NCI-H1436 (cell line): Measurements from ENCODE around the gene RNF152.

ENCODE experiments used
- DNase-seq: peaks from one replicate; lab custom pipeline; 2025; lab: John Stamatoyannopoulos, UW

RNF152 gene

GRCh38 chr18:61854578-61855448, 38.0 kb downstream of the RNF152 start:
- peak; percentile 5 for DNase-seq

GRCh38 chr18:61853855-61854254, 39.0 kb downstream of the RNF152 start:
- no peak for DNase-seq

DNA sequence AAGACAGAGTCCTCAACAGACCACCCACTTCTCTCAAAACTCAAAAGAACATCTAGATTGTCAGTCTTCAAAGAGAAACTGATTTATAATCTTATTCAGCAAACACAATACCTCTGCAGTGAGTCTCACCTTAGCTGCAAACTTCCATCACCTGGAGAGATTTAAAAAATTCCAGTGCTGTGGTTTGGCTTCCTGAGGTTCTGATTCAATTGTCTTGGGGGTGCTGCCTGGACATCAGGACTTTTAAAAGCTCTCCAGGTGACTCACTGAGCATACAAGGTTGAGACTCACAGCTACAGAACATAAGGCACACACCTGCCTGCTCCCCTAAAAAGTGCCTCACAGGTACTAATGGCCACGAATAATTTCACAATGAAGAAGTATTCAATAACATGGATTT, 40.3 kb downstream of the RNF152 start:
- DNase-seq: no peak

DNA sequence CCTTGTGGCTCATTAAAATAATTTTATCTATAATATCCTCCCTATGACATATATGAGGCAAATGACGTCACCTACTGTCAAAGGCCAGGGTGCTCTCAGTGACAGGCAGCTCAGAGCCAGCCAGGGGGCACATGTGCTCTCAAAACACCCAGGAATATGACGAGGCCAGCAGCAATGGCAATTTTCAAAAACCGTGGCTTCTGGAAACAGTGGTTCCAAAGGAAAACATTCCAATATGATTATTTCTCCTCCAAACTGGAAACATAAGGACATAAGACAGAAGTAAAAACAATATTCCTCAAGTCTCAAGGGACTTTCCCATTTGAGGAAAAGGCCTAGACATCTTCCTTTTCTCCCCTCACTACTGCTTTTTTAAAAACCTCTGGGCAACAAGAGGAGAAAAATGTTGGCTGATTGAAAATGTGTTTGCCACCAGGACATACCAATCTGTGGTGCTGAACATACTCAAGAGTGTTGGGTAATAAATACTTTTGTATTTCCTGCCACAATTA, 40.8 kb downstream of the RNF152 start:
- DNase-seq: no peak

DNA sequence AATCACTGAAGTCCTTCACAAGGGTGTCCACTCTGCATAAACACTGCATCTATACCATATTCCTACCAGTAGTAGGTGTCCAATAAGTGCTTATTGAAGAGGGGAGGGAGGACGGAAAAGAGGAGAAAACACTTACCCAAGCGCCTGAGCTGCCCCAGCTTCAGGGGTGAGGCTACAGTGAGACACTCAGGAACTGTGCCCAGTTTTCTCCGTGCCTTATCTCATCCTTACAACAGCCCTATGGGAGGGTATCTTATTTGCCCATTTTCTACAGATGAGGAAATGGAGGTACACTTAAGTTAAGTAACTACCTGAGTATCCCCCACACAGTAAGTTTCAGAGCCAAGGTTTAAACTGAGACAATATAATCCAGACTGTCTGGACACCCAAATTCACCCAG, 41.5 kb downstream of the RNF152 start:
- DNase-seq: no peak

- DNase-seq: peak; percentile 15
Measured at GRCh38 chr18:61850756-61851155, 42.1 kb downstream of the RNF152 start.

DNA sequence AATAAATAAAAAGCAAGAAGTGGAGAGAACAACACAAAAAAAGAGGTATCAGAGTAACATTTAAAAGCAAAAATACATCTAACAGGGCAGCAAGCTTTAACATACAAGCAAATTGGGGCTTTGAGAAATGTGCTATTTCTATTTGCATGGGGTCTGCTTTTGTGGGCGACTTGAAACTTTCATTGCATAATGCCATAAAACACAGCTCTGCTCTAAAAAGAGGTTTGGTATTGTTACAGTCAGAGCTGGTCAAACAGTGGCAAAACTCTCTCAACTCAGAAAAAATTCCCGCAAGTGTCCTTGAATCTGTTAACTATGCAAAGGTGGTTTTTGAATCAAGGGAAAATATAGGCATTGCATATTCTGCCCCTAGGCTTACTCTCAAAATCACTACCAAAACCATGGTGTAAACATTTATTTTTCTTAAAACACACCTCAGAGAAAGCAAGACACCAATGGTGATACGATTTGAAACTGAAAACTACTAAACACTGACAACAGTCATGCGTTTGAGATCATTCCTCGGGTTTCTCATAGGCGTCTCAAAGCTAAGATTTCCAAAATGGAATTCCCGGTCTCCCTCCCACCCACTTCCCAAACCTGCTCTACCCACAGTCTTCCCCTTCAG, 45.5 kb downstream of the RNF152 start:
- no peak for DNase-seq

DNA sequence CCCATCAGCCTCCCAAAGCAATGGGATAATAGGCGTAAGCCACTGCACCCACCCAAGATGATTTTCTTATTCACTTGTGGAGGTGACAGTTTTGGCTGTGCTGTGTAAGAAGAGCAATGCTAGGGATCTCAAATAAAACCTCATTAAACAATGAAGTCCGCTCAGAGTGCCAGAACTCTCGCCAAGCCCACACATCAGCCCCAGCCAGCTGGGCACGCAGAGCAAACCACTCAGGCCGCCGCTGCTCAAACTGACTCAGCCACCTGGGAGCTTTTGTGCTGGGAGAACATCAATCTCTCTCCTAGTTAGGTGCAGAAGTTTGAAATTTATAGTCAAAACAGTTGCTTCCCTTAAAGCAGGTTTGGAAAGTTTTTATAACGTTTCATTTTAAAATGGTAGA, 47.6 kb downstream of the RNF152 start:
- DNase-seq: no peak

DNA sequence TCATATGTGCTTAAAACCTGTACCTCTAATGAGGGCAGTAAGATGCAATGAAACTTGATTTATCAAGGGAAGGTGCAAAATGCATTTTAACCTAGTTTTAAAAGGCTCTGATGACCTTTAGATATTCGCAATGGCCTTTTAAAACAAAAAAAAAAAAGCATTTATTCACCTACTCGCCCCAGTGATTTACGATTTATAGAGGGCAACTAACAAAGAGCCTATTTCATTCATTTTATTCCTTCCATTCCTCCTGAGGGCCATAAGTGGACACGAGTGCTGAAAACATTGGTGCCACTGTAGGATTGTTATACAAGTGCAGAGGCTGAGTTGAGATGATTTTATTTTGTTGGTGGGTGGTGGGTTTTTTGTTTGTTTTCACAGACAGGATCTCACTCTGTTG, 48.1 kb downstream of the RNF152 start:
- no peak for DNase-seq

- no peak for DNase-seq
Measured at GRCh38 chr18:61842146-61842545, 50.7 kb downstream of the RNF152 start.

- DNase-seq: no peak
Measured at GRCh38 chr18:61841706-61842105, 51.1 kb downstream of the RNF152 start.

GRCh38 chr18:61840324-61840723, 52.5 kb downstream of the RNF152 start:
- no peak for DNase-seq

GRCh38 chr18:61838521-61838920, 54.3 kb downstream of the RNF152 start:
- DNase-seq: no peak

- no peak for DNase-seq
Measured at GRCh38 chr18:61833978-61834377, 58.8 kb downstream of the RNF152 start.

- DNase-seq: no peak
Measured at GRCh38 chr18:61833387-61833786, 59.4 kb downstream of the RNF152 start.

- no peak for DNase-seq
Measured at GRCh38 chr18:61832858-61833257, 59.9 kb downstream of the RNF152 start.

- no peak for DNase-seq
Measured at GRCh38 chr18:61831071-61831470, 61.7 kb downstream of the RNF152 start.

GRCh38 chr18:61829108-61829507, 63.7 kb downstream of the RNF152 start:
- no peak for DNase-seq

DNA sequence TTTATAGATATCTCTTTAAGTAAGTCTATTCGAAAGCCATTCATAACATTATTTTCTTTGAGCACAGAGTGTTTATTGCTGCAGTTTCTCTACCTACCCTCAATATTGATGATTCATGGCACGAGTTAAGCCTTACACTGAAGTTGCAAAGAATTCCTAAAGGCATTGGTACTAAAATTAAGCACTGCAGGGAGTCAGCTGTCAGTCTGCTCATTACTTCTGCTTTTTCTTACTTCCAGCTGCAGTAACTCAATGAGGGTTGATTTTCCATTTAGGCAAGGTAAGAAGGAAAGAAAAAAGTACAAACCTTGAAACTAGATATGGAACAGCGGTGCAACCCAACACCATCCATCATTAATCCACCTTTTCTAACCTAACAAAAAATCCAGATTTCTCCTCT, 65.2 kb downstream of the RNF152 start:
- DNase-seq: no peak

DNA sequence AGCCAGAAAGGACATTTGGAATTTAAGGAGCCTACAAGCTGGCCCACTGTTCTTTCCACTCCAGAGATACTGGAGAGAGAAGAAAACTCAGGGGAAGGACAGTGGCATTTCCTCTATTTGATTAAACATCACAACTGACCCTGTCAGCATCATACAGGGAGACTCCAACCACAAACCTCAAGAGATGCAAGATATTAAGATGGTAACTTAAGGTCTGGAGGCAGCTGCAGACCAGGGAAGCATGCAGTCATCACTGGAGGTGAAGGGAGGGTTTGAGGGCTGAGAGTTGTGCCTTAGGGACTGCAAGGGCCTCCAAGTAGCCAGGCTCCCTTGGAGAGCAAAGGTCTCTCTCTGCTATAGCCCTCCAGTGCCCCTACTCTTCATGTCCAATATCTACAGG, 67.4 kb downstream of the RNF152 start:
- no peak for DNase-seq

DNA sequence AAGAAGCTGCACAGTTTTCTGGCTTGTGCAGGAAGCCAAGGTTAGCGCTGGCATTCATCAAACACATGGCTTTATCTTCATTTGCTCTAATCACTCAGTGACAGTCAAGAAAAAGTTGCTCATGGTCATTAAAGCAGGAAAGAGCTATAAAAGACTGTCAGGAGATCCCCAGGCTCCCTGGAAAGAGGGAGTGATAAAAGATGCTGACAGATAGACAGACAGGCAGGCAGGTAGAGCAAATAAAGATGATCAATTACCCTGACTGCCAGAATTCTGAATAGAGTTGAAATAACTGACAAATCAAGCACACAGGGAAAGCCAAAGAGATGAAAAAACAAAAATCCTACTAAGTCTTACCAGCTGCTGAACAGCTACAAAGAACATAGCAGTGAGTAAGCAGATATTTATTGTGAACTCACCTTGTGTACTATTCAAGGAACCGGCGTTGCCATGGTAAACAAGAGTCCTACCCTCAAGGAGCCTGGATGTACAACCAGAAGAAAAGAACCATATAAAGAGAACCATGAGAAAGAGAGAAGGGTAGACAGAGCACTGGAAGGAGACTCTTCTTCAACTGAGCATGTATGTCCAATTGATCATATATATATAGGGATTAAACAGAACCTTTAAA, 68.0 kb downstream of the RNF152 start:
- no peak for DNase-seq

DNA sequence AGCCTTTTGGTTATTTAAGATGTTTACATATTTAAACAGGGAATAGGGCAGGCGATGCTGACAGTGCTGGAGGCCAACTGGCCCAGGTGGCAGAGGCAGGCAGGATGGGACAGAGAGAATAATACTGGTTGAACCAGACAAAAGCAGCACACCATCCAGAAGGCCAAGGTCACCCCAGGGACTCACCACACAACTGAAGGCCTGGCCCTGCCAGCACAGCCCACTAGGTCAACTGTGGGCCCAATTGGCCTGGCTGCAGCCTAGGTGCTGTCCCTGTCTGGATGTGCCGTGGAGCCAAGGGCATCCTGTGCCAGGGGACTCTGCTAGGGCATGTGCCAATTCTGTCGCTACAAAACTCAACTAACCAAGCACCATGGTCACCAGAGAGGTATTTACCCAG, 69.2 kb downstream of the RNF152 start:
- no peak for DNase-seq

DNA sequence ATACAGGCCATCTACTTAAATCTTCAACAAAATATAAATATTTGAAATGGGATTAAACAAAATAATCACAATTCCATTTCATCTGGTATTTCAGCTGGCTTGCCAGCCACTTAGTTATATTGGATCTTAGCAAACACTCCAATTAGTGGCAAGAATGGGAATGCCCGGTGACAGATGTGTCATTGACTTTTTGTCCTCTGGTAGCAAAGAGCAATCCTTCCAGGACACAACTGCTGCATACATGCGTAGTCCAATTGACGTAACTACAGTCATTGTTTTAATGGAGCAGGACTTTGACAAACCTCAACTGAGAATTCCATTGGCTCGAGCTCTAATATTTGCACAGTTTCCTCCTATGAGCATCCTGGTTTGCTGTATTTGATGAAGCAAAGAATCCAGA, 69.9 kb downstream of the RNF152 start:
- DNase-seq: no peak
